Measurements from ENCODE around the gene APBB1IP. TPM values are rescaled to one million over a fixed set of nuclear protein-coding genes. Genes with fewer than 3 reads are reported as not detected.

Gene APBB1IP
- total and polyA plus RNA-seq, 2 donors (not counting 1 experiment from before 2014, with no cell fraction given) = 60.1 to 97.0 TPM

GRCh38 chr10:26516540-26517101 is 78.5 kb downstream of the APBB1IP start:
- peaks cover 41% of the 10 kb centered on the region for H3K79me2 ChIP-seq (ENCODE audit: control insufficient read depth, insufficient read depth, low read length)
- no peak overlapping the region for H2AFZ ChIP-seq (ENCODE audit: insufficient read depth, low read depth, low read length, poor library complexity, severe bottlenecking)
- ATAC-seq (ENCODE audit: low read depth) (no peak), DNase-seq (no peak)
- H3K27ac ChIP-seq (ENCODE audit: low read length in 2 of 2) = peak overlapping the region in 1 of 2 donors; percentile 44
- H3K4me2 ChIP-seq (replicated peaks; ENCODE audit: low read depth, low read length, poor library complexity, severe bottlenecking) = no peak overlapping the region
- peaks cover 14% of the 10 kb centered on the region for H3K4me1 Mint-ChIP-seq
- peaks cover 0 to 7% (median 3%) of the 10 kb centered on the region in 3 donors for H3K9me3 ChIP-seq (ENCODE audit: control extremely low read depth in 1 of 3, control insufficient read depth in 2 of 3, insufficient read depth in 1 of 3, low read length in 2 of 3)
- H3K27me3 Mint-ChIP-seq = no peaks in the 10 kb centered on the region
- peaks cover 0 to 10% of the 10 kb centered on the region in 2 donors for H3K4me1 ChIP-seq (ENCODE audit: control insufficient read depth in 2 of 2, insufficient read depth in 2 of 2, low read length in 2 of 2)
- H3K9me3 Mint-ChIP-seq (ENCODE audit: insufficient read depth) = no peaks in the 10 kb centered on the region
- ChIA-PET POLR2A (interaction anchor here (0.6 kb wide), 1 partner anchor 21 kb away, joined by 4 read pairs; no protein-coding TSS in a partner anchor), CTCF (no interaction called here)
- peaks cover 27 to 83% of the 10 kb centered on the region in 2 experiments for H3K36me3 ChIP-seq (replicated peaks in 1 of 2; ENCODE audit: control extremely low read depth in 1 of 2, control insufficient read depth in 1 of 2, extremely low read depth in 1 of 2, insufficient read depth in 2 of 2, low read length in 1 of 2)
- no peak overlapping the region for H3K4me3 ChIP-seq (ENCODE audit: control extremely low read depth in 1 of 5, extremely low read depth in 1 of 5, insufficient read depth in 1 of 5, low read depth in 2 of 5, low read length in 4 of 5)
- H3K27ac Mint-ChIP-seq = no peak overlapping the region
- intact Hi-C loops (cut with micrococcal nuclease) = loop anchor here (5.0 kb wide), 1 partner anchor 34 kb away; no protein-coding TSS in a partner anchor
- TF ChIP-seq CTCF (IDR thresholded peaks at IDR 0.05) (no peak), EZH2 (IDR thresholded peaks at IDR 0.05; ENCODE audit: borderline replicate concordance, insufficient read depth, low read depth, low read length, poor library complexity, severe bottlenecking) (no peak)
- no peak overlapping the region for H3K4me3 Mint-ChIP-seq
- H4K20me1 ChIP-seq (ENCODE audit: control insufficient read depth, insufficient read depth, low read length, poor library complexity, severe bottlenecking) = peaks cover 10% of the 10 kb centered on the region
- H3K9ac ChIP-seq (ENCODE audit: low read length) = no peak overlapping the region
- 94% methylated on average over 11 of the region's 11 CpGs for WGBS (ENCODE audit: insufficient coverage)
- H3K27me3 ChIP-seq (replicated peaks in 1 of 4; ENCODE audit: control extremely low read depth in 1 of 4, control insufficient read depth in 3 of 4, insufficient read depth in 4 of 4, low read length in 3 of 4) = no peaks in the 10 kb centered on the region

- WGBS (ENCODE audit: insufficient coverage) = 78% methylated on average over 5 of the region's 9 CpGs
- ATAC-seq (ENCODE audit: low read depth) (no peak), DNase-seq (no peak)
- Histone ChIP-seq H2AFZ (ENCODE audit: insufficient read depth, low read depth, low read length, poor library complexity, severe bottlenecking) (no peak overlapping the region), H3K36me3 (replicated peaks in 1 of 2; ENCODE audit: control extremely low read depth in 1 of 2, control insufficient read depth in 1 of 2, extremely low read depth in 1 of 2, insufficient read depth in 2 of 2, low read length in 1 of 2) (peaks cover 27 to 82% of the 10 kb centered on the region in 2 experiments), H3K4me1 (ENCODE audit: control insufficient read depth in 2 of 2, insufficient read depth in 2 of 2, low read length in 2 of 2) (peaks cover 0 to 10% of the 10 kb centered on the region in 2 donors), H4K20me1 (ENCODE audit: control insufficient read depth, insufficient read depth, low read length, poor library complexity, severe bottlenecking) (peaks cover 17% of the 10 kb centered on the region), H3K27me3 (replicated peaks in 1 of 4; ENCODE audit: control extremely low read depth in 1 of 4, control insufficient read depth in 3 of 4, insufficient read depth in 4 of 4, low read length in 3 of 4) (no peaks in the 10 kb centered on the region), H3K79me2 (ENCODE audit: control insufficient read depth, insufficient read depth, low read length) (peaks cover 41% of the 10 kb centered on the region), H3K27ac (ENCODE audit: low read length in 2 of 2) (peak overlapping the region in 1 of 2 donors; percentile 44), H3K9me3 (ENCODE audit: control extremely low read depth in 1 of 3, control insufficient read depth in 2 of 3, insufficient read depth in 1 of 3, low read length in 2 of 3) (peaks cover 0 to 7% (median 3%) of the 10 kb centered on the region in 3 donors), H3K4me3 (ENCODE audit: control extremely low read depth in 1 of 5, extremely low read depth in 1 of 5, insufficient read depth in 1 of 5, low read depth in 2 of 5, low read length in 4 of 5) (no peak overlapping the region), H3K9ac (ENCODE audit: low read length) (no peak overlapping the region), H3K4me2 (replicated peaks; ENCODE audit: low read depth, low read length, poor library complexity, severe bottlenecking) (no peak overlapping the region)
- ChIA-PET CTCF (no interaction called here), POLR2A (interaction anchor here (0.6 kb wide), 1 partner anchor 20 kb away, joined by 4 read pairs; no protein-coding TSS in a partner anchor)
- H3K4me1 Mint-ChIP-seq = peaks cover 14% of the 10 kb centered on the region
- peak overlapping the region; percentile 50 for H3K27ac Mint-ChIP-seq
- intact Hi-C loops (cut with micrococcal nuclease) = loop anchor here (5.0 kb wide), 1 partner anchor 35 kb away; no protein-coding TSS in a partner anchor
- no peak overlapping the region for H3K4me3 Mint-ChIP-seq
- no peaks in the 10 kb centered on the region for H3K9me3 Mint-ChIP-seq (ENCODE audit: insufficient read depth)
- no peaks in the 10 kb centered on the region for H3K27me3 Mint-ChIP-seq
- TF ChIP-seq EZH2 (IDR thresholded peaks at IDR 0.05; ENCODE audit: borderline replicate concordance, insufficient read depth, low read depth, low read length, poor library complexity, severe bottlenecking) (no peak), CTCF (IDR thresholded peaks at IDR 0.05) (no peak)
Observed at GRCh38 chr10:26517141-26517867, 79.2 kb downstream of the APBB1IP start.

All from B cell (primary cell).